Fibroblast of lung (primary cell): ENCODE results near the gene MRPS35. TPM values are rescaled to one million over a fixed set of nuclear protein-coding genes. Genes with fewer than 3 reads are reported as not detected.

Experiments
- DNase-seq, 2 donors: peaks; one replicate each; pipeline versions ENCODE4 v3.0.0 to v3.0.0-alpha.2; 2010; ENCODE audit warnings: low read depth in 2 of 2
- H2AFZ ChIP-seq: 2 replicates; pipeline ENCODE4 v1.5.1; 2012; ENCODE audit warnings: low read length, control low read depth, inconsistent platforms
- H3K27ac ChIP-seq: 2 replicates; pipeline ENCODE4 v1.5.1; 2011; ENCODE audit warnings: low read length, control low read depth; ENCODE audit not compliant: insufficient read depth
- H3K27me3 ChIP-seq: 2 replicates; pipeline ENCODE4 v1.5.1; 2011; ENCODE audit warnings: mild to moderate bottlenecking, low read length; ENCODE audit not compliant: control insufficient read depth, insufficient read depth
- H3K36me3 ChIP-seq: 2 replicates; pipeline ENCODE4 v1.5.1; 2011; ENCODE audit warnings: low read length; ENCODE audit not compliant: control insufficient read depth, insufficient read depth
- H3K4me1 ChIP-seq: 2 replicates; pipeline ENCODE4 v1.5.1; 2011; ENCODE audit warnings: low read length; ENCODE audit not compliant: control insufficient read depth, insufficient read depth; ENCODE audit errors: extremely low read depth
- H3K4me2 ChIP-seq: 2 replicates; pipeline ENCODE4 v1.5.1; 2011; ENCODE audit warnings: low read length, control low read depth; ENCODE audit not compliant: insufficient read depth; ENCODE audit errors: extremely low read depth
- H3K4me3 ChIP-seq, 4 experiments: fragments of 200-600 bp in 1 of 4; sonication (generic) in 1 of 4; replicated peaks in 1 of 4; 2 replicates each; pipeline ENCODE4 v1.5.1; 2011 to 2016; ENCODE audit warnings: low read length in 4 of 4, low read depth in 3 of 4, mild to moderate bottlenecking in 3 of 4, control low read depth in 2 of 4, inconsistent platforms in 1 of 4, mixed read lengths in 1 of 4; ENCODE audit not compliant: insufficient read depth in 1 of 4; ENCODE audit errors: control extremely low read depth in 1 of 4
- H3K79me2 ChIP-seq: 2 replicates; pipeline ENCODE4 v1.5.1; 2012; ENCODE audit warnings: mild to moderate bottlenecking, low read length, inconsistent platforms; ENCODE audit not compliant: control insufficient read depth, insufficient read depth
- H3K9ac ChIP-seq: 2 replicates; pipeline ENCODE4 v1.5.1; 2011; ENCODE audit warnings: mild to moderate bottlenecking, low read length, control low read depth; ENCODE audit not compliant: insufficient read depth
- H3K9me3 ChIP-seq: 2 replicates; pipeline ENCODE4 v1.5.1; 2012; ENCODE audit warnings: low read depth, low read length; ENCODE audit not compliant: control insufficient read depth, insufficient read depth
- H4K20me1 ChIP-seq: 2 replicates; pipeline ENCODE4 v1.5.1; 2011; ENCODE audit warnings: low read length; ENCODE audit not compliant: control insufficient read depth, insufficient read depth; ENCODE audit errors: extremely low read depth
- CTCF ChIP-seq, 2 donors: IDR thresholded peaks in 1 of 2; conservative IDR thresholded peaks in 1 of 2; 1 replicate in 1 of 2; 2 replicates in 1 of 2; pipeline ENCODE4 v1.5.1; 2011 to 2012; ENCODE audit warnings: low read length in 2 of 2, control low read depth in 1 of 2, inconsistent platforms in 1 of 2, low read depth in 1 of 2, mild to moderate bottlenecking in 1 of 2
- EZH2 ChIP-seq: IDR thresholded peaks from 2 replicates; pipeline ENCODE4 v1.5.1; 2012; ENCODE audit warnings: low read length, control low read depth, mild to moderate bottlenecking; ENCODE audit errors: missing control alignments
- polyA minus RNA-seq: library from RNA; depleted of rRNA, polyadenylated mRNA; stranded (reverse); fragments of >200 nt; gene quantifications from 2 replicates; pipeline ENCODE4 v1.2.3, GENCODE V29; 2011; ENCODE audit warnings: low replicate concordance
- polyA plus RNA-seq, 2 donors: library from polyadenylated mRNA; depleted of rRNA in 1 of 2; stranded (reverse) in 1 of 2; unstranded in 1 of 2; fragments of >200 nt; gene quantifications; 2 replicates each; pipeline ENCODE4 v1.2.1, GENCODE V29; 2011 to 2012; ENCODE audit warnings: missing spikeins in 1 of 2
- total RNA-seq: library from RNA; depleted of rRNA; stranded (reverse); fragments of >200 nt; gene quantifications from 2 replicates; pipeline ENCODE4 v1.2.1, GENCODE V29; 2014

Gene MRPS35
- 47.5 and 52.5 TPM in 2 replicates for total RNA-seq
- polyA plus RNA-seq = 70.1 and 70.7 TPM in 2 replicates
- polyA plus RNA-seq (2012) = 34.5 and 38.3 TPM in 2 replicates
- 1.3 and 7.4 TPM in 2 replicates for polyA minus RNA-seq

- peaks cover 2% of the 10 kb centered on the region for H3K4me1 ChIP-seq
- no peaks in the 10 kb centered on the region for H3K9me3 ChIP-seq
- no peaks in the 10 kb centered on the region for H3K27me3 ChIP-seq
- peaks cover 46% of the 10 kb centered on the region for H3K79me2 ChIP-seq
- H3K4me2 ChIP-seq = peak within 1 kb of the TSS; percentile 69
- peak within 1 kb of the TSS; percentile 90 for H3K9ac ChIP-seq
- TF ChIP-seq EZH2 = no peak
- no peaks in the 10 kb centered on the region for H4K20me1 ChIP-seq
- H3K36me3 ChIP-seq = no peaks in the 10 kb centered on the region
- H2AFZ ChIP-seq = peak within 1 kb of the TSS; percentile 100
- peak; percentile 94 to 95 for DNase-seq
- peak within 1 kb of the TSS; percentile 77 for H3K27ac ChIP-seq
- peak within 1 kb of the TSS; percentile 83 to 91 (median 88) for H3K4me3 ChIP-seq
Observed at GRCh38 chr12:27710592-27711316, at the start of gene MRPS35. TSS of gene MRPS35 (plus strand) at chr12:27710832. CDS start at chr12:27710844, 12 bp downstream.

GRCh38 chr12:27665704-27666103 is 44.9 kb upstream of the MRPS35 start:
- Histone ChIP-seq H3K4me3 (no peak overlapping the region), H3K27ac (no peak overlapping the region), H3K36me3 (peaks cover 5% of the 10 kb centered on the region), H3K9ac (no peak overlapping the region), H4K20me1 (no peaks in the 10 kb centered on the region), H3K79me2 (no peaks in the 10 kb centered on the region), H2AFZ (no peak overlapping the region), H3K27me3 (no peaks in the 10 kb centered on the region), H3K4me2 (no peak overlapping the region), H3K9me3 (no peaks in the 10 kb centered on the region), H3K4me1 (no peaks in the 10 kb centered on the region)
- no peak for TF ChIP-seq CTCF (conservative IDR thresholded peaks at IDR 0.05 in 1 of 2, IDR thresholded peaks at IDR 0.05 in 1 of 2; ENCODE audit: low read depth in 1 of 2, low read length in 2 of 2)
- TF ChIP-seq EZH2 = no peak
- DNase-seq = no peak

- Histone ChIP-seq H2AFZ (no peak overlapping the region), H3K9me3 (no peaks in the 10 kb centered on the region), H3K36me3 (peaks cover 5% of the 10 kb centered on the region), H4K20me1 (no peaks in the 10 kb centered on the region), H3K27ac (no peak overlapping the region), H3K4me1 (no peaks in the 10 kb centered on the region), H3K9ac (no peak overlapping the region), H3K4me3 (no peak overlapping the region), H3K4me2 (no peak overlapping the region), H3K27me3 (no peaks in the 10 kb centered on the region), H3K79me2 (no peaks in the 10 kb centered on the region)
- TF ChIP-seq CTCF (conservative IDR thresholded peaks at IDR 0.05 in 1 of 2, IDR thresholded peaks at IDR 0.05 in 1 of 2; ENCODE audit: low read depth in 1 of 2, low read length in 2 of 2) (no peak), EZH2 (no peak)
- no peak for DNase-seq
Observed at GRCh38 chr12:27666510-27666909, 44.1 kb upstream of the MRPS35 start.
